Measurements from ENCODE around the gene ZNF473.
A peak's percentile ranks its signal among the peaks of the same experiment; 100 is the strongest.

The ZNF473 gene

GRCh38 chr19:50025794-50026549 lies at the start of gene ZNF473:
Gene ZNF473 (plus strand): TSS chr19:50026005. CDS start chr19:50031083, 5,078 bp downstream.
- DNase-seq (ENCODE audit: low spot score), result peak; percentile 95

GRCh38 chr19:49976496-49976895 lies 49.3 kb upstream of the ZNF473 start:
- DNase-seq (ENCODE audit: low spot score), result no peak

GRCh38 chr19:49977076-49977475 lies 48.7 kb upstream of the ZNF473 start:
- DNase-seq (ENCODE audit: low spot score), result no peak

- peak; percentile 31 for DNase-seq (ENCODE audit: low spot score)
Measured at GRCh38 chr19:49977881-49978280, 47.9 kb upstream of the ZNF473 start.

GRCh38 chr19:49978324-49978723 lies 47.5 kb upstream of the ZNF473 start:
- DNase-seq (ENCODE audit: low spot score), result no peak

- DNase-seq (ENCODE audit: low spot score), result peak; percentile 58
Measured at GRCh38 chr19:49981603-49982593, 43.9 kb upstream of the ZNF473 start.

GRCh38 chr19:49983645-49984229 lies 42.1 kb upstream of the ZNF473 start:
- no peak for DNase-seq (ENCODE audit: low spot score)

- no peak for DNase-seq (ENCODE audit: low spot score)
Measured at GRCh38 chr19:49984491-49984890, 41.3 kb upstream of the ZNF473 start.

- no peak for DNase-seq (ENCODE audit: low spot score)
Measured at GRCh38 chr19:49985871-49986270, 39.9 kb upstream of the ZNF473 start.

- no peak for DNase-seq (ENCODE audit: low spot score)
Measured at GRCh38 chr19:49986354-49986753, 39.5 kb upstream of the ZNF473 start.

GRCh38 chr19:49987159-49987698 lies 38.6 kb upstream of the ZNF473 start:
- peak; percentile 88 for DNase-seq (ENCODE audit: low spot score)

- no peak for DNase-seq (ENCODE audit: low spot score)
Measured at GRCh38 chr19:49988007-49988406, 37.8 kb upstream of the ZNF473 start.

GRCh38 chr19:49988433-49988832 lies 37.4 kb upstream of the ZNF473 start:
- no peak for DNase-seq (ENCODE audit: low spot score)

GRCh38 chr19:49997709-49998108 lies 28.1 kb upstream of the ZNF473 start:
- DNase-seq (ENCODE audit: low spot score), result no peak

- no peak for DNase-seq (ENCODE audit: low spot score)
Measured at GRCh38 chr19:49999371-50000010, 26.3 kb upstream of the ZNF473 start.

- DNase-seq (ENCODE audit: low spot score), result no peak
Measured at GRCh38 chr19:50000038-50000840, 25.6 kb upstream of the ZNF473 start.

- DNase-seq (ENCODE audit: low spot score), result no peak
Measured at GRCh38 chr19:50000841-50001557, 24.8 kb upstream of the ZNF473 start.

- DNase-seq (ENCODE audit: low spot score), result no peak
Measured at GRCh38 chr19:50001775-50002174, 24.0 kb upstream of the ZNF473 start.

GRCh38 chr19:50002386-50002960 lies 23.3 kb upstream of the ZNF473 start:
- no peak for DNase-seq (ENCODE audit: low spot score)

Data from left forelimb (tissue), 1 donor.